CD4-positive, alpha-beta T cell treated with Interleukin-6 for 4 hours (primary cell): ENCODE measurements around the gene POLDIP2.

Experiments
- DNase-seq: peaks from one replicate; pipeline ENCODE4 v3.0.0-alpha.2; 2020; ENCODE audit warnings: mixed read lengths

POLDIP2 gene

DNA sequence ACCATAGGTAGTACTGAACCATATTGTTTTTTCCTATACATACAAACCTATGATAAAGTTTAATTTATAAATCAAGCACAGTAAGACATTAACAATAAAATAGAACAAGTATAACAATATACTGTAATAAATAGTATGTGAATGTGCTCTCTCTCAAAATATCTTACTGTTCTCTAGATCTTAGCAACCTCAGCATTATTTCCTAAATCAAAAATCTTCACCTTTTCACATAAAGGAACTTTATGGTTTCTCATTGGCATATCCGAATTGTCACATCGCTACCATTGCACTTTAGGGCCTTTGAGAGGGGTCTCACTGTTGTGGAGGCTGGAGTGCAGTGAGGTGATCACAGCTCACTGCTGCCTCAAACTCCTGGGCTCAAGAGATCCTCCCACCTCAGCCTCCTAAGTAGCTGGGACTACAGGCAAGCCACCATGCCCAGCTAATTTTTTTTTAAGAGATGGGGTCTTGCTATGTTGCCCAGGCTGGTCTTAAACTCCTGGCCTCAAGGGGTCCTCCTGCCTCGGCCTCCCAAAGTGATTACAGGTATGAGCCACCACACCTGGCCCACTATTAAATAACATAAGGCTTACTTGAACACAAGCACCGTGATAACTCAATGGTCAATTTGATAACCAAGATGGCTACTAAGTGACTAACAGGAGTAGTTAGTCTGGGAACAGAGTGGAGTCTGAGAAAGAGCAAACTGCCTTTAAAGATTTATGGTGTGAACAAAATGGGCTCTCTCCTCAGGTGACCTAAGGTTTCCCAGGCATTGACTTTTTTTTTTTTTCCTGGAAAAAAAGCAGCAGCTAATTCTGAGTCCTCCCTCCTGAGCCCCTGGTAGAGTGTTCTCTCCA lies 41.3 kb downstream of the POLDIP2 start:
- DNase-seq: no peak

DNA sequence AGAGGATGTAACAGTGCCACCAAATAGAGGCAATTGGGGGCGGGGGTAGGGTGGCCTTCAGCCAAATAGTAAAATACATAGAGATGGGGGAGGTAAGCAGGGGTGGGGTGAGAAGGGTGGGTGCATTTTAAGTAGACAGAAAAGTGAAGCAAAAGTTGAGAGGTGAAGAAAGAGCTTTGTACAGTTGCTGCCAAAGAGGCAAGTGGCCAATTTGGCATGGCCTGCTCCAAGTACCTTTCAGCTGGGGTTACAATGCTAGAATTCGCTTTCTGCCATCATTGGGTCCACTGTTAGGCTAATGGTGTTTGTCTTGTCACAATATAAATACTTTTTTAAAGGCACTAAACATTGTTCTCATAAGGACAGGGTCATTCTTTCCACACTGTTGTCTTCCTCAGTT lies 43.5 kb downstream of the POLDIP2 start:
- DNase-seq: no peak

DNA sequence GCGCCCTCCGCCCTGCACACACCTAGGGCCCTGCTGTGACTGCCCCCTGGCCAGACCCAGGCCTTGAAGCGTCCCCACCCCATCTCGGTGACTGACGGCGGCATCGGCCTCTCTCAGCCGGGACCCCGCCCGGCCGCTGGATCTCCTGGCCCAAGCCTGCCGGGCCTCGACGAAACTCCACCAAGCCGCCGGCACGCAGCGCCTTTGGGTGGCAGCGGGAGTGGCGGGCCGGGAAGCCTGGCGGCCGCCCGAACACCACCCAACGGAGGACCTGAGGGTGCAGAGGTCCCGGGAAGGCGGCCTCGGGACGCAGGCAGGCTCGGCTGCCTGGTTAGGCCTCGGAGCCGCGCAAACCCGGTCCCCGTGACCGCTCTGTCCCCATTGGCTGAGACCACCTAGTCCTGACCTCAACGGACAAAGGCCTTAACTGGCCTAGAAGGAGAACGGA lies 50.3 kb downstream of the POLDIP2 start:
- no peak for DNase-seq

DNA sequence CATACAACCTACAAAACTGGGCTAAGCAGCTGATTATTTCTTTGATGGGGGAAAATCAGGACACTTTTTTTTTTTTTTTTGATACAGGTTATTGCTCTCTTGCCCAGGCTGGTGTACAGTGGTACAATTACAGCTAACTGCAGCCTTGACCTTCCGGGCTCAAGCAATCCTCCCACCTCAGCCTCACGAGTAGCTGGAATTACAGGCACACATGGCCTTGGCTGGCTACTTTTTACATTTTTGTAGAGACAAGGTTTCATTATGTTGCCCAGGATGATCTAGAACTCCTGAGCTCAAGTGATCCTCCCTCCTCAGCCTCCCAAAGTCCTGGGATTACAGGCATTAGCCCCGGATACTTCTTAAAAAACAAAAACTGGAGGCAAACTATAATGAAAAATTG lies 58.9 kb downstream of the POLDIP2 start:
- no peak for DNase-seq
